ENCODE measurements around the gene CYB561D1.

GRCh38 chr1:109479311-109479710 lies 14.6 kb upstream of the CYB561D1 start:
- no peak for TF ChIP-seq BACH2 (CRISPR knock-in tag; IDR thresholded peaks at IDR 0.05; ENCODE audit: borderline replicate concordance)
- TF ChIP-seq ZFP30 (CRISPR knock-in tag; IDR thresholded peaks at IDR 0.05) = no peak
- no peak for TF ChIP-seq GLIS3 (CRISPR knock-in tag; IDR thresholded peaks at IDR 0.05)
- no peak for TF ChIP-seq RARB (CRISPR knock-in tag; IDR thresholded peaks at IDR 0.05)
- no peak for TF ChIP-seq ESRRG (CRISPR knock-in tag; IDR thresholded peaks at IDR 0.05)
- no peak for TF ChIP-seq CREB5 (CRISPR knock-in tag; IDR thresholded peaks at IDR 0.05; ENCODE audit: low read depth)

All from SK-N-SH treated with all-trans-retinoic acid at 6 μM for 48 hours (cell line).